Coronary artery (tissue), 2 donors: ENCODE measurements around the gene NME5.
A peak's percentile ranks its signal among the peaks of the same experiment; 100 is the strongest.

Experiments
- DNase-seq: peaks from one replicate; pipeline ENCODE4 v3.0.0-alpha.2; 2017; ENCODE audit warnings: low spot score
- H3K27ac ChIP-seq, 2 donors: fragments of 200-600 bp; sonication (generic); one replicate each; pipeline ENCODE4 v1.5.1; 2016 to 2019
- H3K4me3 ChIP-seq: fragments of 200-600 bp; sonication (generic); 2 replicates; pipeline ENCODE4 v1.5.1; 2016; ENCODE audit warnings: mild to moderate bottlenecking, moderate library complexity
- CTCF ChIP-seq: fragments of 200-600 bp; sonication (generic); IDR thresholded peaks from one replicate; pipeline ENCODE4 v1.5.1; 2019; ENCODE audit warnings: antibody characterized with exemption

The NME5 gene

GRCh38 chr5:138179277-138179857, 40.1 kb upstream of the NME5 start:
- Histone ChIP-seq H3K4me3 (peak overlapping the region; percentile 88), H3K27ac (no peak overlapping the region)
- no peak for DNase-seq
- TF ChIP-seq CTCF, result no peak

- peak within 1 kb of the TSS; percentile 76 to 88 for H3K27ac ChIP-seq
- DNase-seq, result peak; percentile 95
- no peak for TF ChIP-seq CTCF
- H3K4me3 ChIP-seq, result peak within 1 kb of the TSS; percentile 88
Observed at GRCh38 chr5:138178516-138179276, 39.5 kb upstream of the NME5 start, which contains the start of the genes BRD8 and KIF20A. Gene BRD8 (minus strand): TSS chr5:138178630. CDS start chr5:138178614, 16 bp downstream. Gene KIF20A (plus strand): TSS chr5:138179112. CDS start chr5:138179681, 569 bp downstream.

- no peak for DNase-seq
- Histone ChIP-seq H3K4me3 (peak overlapping the region; percentile 88), H3K27ac (peak overlapping the region; percentile 76 to 88)
- no peak for TF ChIP-seq CTCF
Observed at GRCh38 chr5:138177941-138178515, 38.8 kb upstream of the NME5 start.

GRCh38 chr5:138170299-138170698, 31.1 kb upstream of the NME5 start:
- TF ChIP-seq CTCF, result no peak

GRCh38 chr5:138169124-138169523, 29.9 kb upstream of the NME5 start:
- TF ChIP-seq CTCF, result no peak
- no peak for DNase-seq
- Histone ChIP-seq H3K4me3 (no peak overlapping the region), H3K27ac (no peak overlapping the region)

More at GRCh38 chr5:138170299-138170698, 31.1 kb upstream of the NME5 start:
- DNase-seq, result no peak
- Histone ChIP-seq H3K27ac (no peak overlapping the region), H3K4me3 (no peak overlapping the region)

- H3K27ac ChIP-seq, result no peak overlapping the region
Observed at GRCh38 chr5:138163721-138164120, 24.5 kb upstream of the NME5 start.

More at GRCh38 chr5:138163721-138164120, 24.5 kb upstream of the NME5 start:
- no peak for DNase-seq
- TF ChIP-seq CTCF, result no peak
- no peak overlapping the region for H3K4me3 ChIP-seq
